HepG2 (cell line): ENCODE data around the gene BCAS3. TPM values are rescaled to one million over a fixed set of nuclear protein-coding genes. Genes with fewer than 3 reads are reported as not detected.

Source experiments
- FOXK1 ChIP-seq: sonication (generic); formaldehyde crosslinking; IDR thresholded peaks from 2 replicates; pipeline ENCODE4 v1.4.0; 2020; ENCODE audit warnings: low read depth, missing genetic modification reagents, borderline replicate concordance
- HIVEP1 ChIP-seq: sonication (generic); formaldehyde crosslinking; IDR thresholded peaks from 2 replicates; pipeline ENCODE4 v1.4.0; 2020; ENCODE audit warnings: mild to moderate bottlenecking, missing genetic modification reagents
- HOXA5 ChIP-seq: sonication (generic); formaldehyde crosslinking; IDR thresholded peaks from 2 replicates; pipeline ENCODE4 v1.4.0; 2020; ENCODE audit warnings: missing genetic modification reagents
- KDM3A ChIP-seq: IDR thresholded peaks from 2 replicates; pipeline ENCODE4 v1.6.1; 2018; ENCODE audit warnings: low read depth, missing compliant biosample characterization
- KMT2A ChIP-seq: sonication (generic); formaldehyde crosslinking; IDR thresholded peaks from 2 replicates; pipeline ENCODE4 v1.4.0; 2020; ENCODE audit warnings: missing genetic modification reagents
- SAFB2 ChIP-seq: sonication (generic); formaldehyde crosslinking; IDR thresholded peaks from 2 replicates; pipeline ENCODE4 v1.5.1; 2020; ENCODE audit warnings: missing genetic modification reagents, low read depth, mild to moderate bottlenecking, borderline replicate concordance
- SMAD9 ChIP-seq: sonication (generic); formaldehyde crosslinking; IDR thresholded peaks from 2 replicates; pipeline ENCODE4 v1.5.1; 2020; ENCODE audit warnings: mild to moderate bottlenecking, missing genetic modification reagents
- SP4 ChIP-seq: sonication (generic); formaldehyde crosslinking; IDR thresholded peaks from 2 replicates; pipeline ENCODE4 v1.8.1; 2023; ENCODE audit warnings: mild to moderate bottlenecking, missing genetic modification reagents
- TCF7 ChIP-seq: sonication (generic); IDR thresholded peaks from 2 replicates; pipeline ENCODE4 v1.6.1; 2016; ENCODE audit warnings: antibody characterized with exemption, low read depth
- YEATS2 ChIP-seq: sonication (generic); formaldehyde crosslinking; IDR thresholded peaks from 2 replicates; pipeline ENCODE4 v1.4.0; 2020; ENCODE audit warnings: missing genetic modification reagents, borderline replicate concordance
- ZC3H13 ChIP-seq: sonication (generic); formaldehyde crosslinking; IDR thresholded peaks from 2 replicates; pipeline ENCODE4 v1.8.1; 2023; ENCODE audit warnings: mild to moderate bottlenecking, missing genetic modification reagents, moderate library complexity
- ZMAT3 ChIP-seq: sonication (generic); formaldehyde crosslinking; conservative IDR thresholded peaks from 2 replicates; pipeline ENCODE4 v1.7.0; 2021; ENCODE audit warnings: missing genetic modification reagents
- ZNF766 ChIP-seq: sonication (generic); formaldehyde crosslinking; IDR thresholded peaks from 2 replicates; pipeline ENCODE4 v1.5.0; 2020; ENCODE audit warnings: missing genetic modification reagents, borderline replicate concordance
- ZNF780A ChIP-seq: sonication (generic); formaldehyde crosslinking; IDR thresholded peaks from 2 replicates; pipeline ENCODE4 v1.8.0; 2022; ENCODE audit warnings: mild to moderate bottlenecking, missing genetic modification reagents, moderate library complexity
- polyA plus RNA-seq, 8 experiments: library from polyadenylated mRNA; depleted of rRNA in 3 of 8; stranded (reverse) in 7 of 8; unstranded in 1 of 8; fragments of >200 nt; fragmentation: Illumina TruSeq in 4 of 8; extraction: Trizol in 4 of 8; gene quantifications; 2 replicates each; pipeline versions ENCODE4 v1.2.1 to v1.2.3, GENCODE V29; 2011 to 2016; ENCODE audit warnings: low read depth in 4 of 8, missing spikeins in 1 of 8, mixed read lengths in 1 of 8; ENCODE audit not compliant: insufficient read depth in 1 of 8
- total RNA-seq, 5 experiments: library from RNA; depleted of rRNA; stranded (reverse); fragments of >200 nt; fragmentation: Illumina TruSeq; extraction: Trizol; gene quantifications; 2 replicates each; pipeline ENCODE4 v1.2.3, GENCODE V29; 2016; ENCODE audit warnings: low read depth in 1 of 5
- TF ChIP-seq, protein P1 (sequence below): IDR thresholded peaks from 2 replicates; pipeline ENCODE4 v1.6.1; 2016; ENCODE audit warnings: missing genetic modification reagents, missing compliant biosample characterization
- TF ChIP-seq, protein P2 (sequence below): sonication (generic); formaldehyde crosslinking; IDR thresholded peaks from 2 replicates; pipeline ENCODE4 v1.8.0; 2022; ENCODE audit warnings: mild to moderate bottlenecking, missing genetic modification reagents; ENCODE audit not compliant: insufficient replicate concordance
- TF ChIP-seq, protein P3 (sequence below): sonication (generic); formaldehyde crosslinking; IDR thresholded peaks from 2 replicates; pipeline ENCODE4 v1.4.0; 2020; ENCODE audit warnings: mild to moderate bottlenecking, missing genetic modification reagents
- TF ChIP-seq, protein P4 (sequence below): sonication (generic); formaldehyde crosslinking; IDR thresholded peaks from 2 replicates; pipeline ENCODE4 v1.4.0; 2020; ENCODE audit warnings: missing genetic modification reagents
- TF ChIP-seq, protein P5 (sequence below): sonication (generic); formaldehyde crosslinking; conservative IDR thresholded peaks from 2 replicates; pipeline ENCODE4 v1.4.0; 2020; ENCODE audit warnings: missing genetic modification reagents
- TF ChIP-seq, protein P6 (sequence below): sonication (generic); formaldehyde crosslinking; IDR thresholded peaks from 2 replicates; pipeline ENCODE4 v1.8.0; 2022; ENCODE audit warnings: missing genetic modification reagents, low read depth, mild to moderate bottlenecking, borderline replicate concordance
- TF ChIP-seq, protein P7 (sequence below), 2 experiments: fragments of 450-650 bp in 1 of 2; sonication (generic) in 1 of 2; formaldehyde crosslinking; IDR thresholded peaks; 2 replicates each; pipeline versions ENCODE4 v1.5.0 to v1.8.0; 2020 to 2022; ENCODE audit warnings: mild to moderate bottlenecking in 1 of 2, missing genetic modification reagents in 1 of 2

Gene BCAS3
- total and polyA plus RNA-seq, 2 of the 13 experiments (the other 11 are each of a cell fraction or from before 2014, with no cell fraction given), result 10.7 to 11.2 TPM

DNA sequence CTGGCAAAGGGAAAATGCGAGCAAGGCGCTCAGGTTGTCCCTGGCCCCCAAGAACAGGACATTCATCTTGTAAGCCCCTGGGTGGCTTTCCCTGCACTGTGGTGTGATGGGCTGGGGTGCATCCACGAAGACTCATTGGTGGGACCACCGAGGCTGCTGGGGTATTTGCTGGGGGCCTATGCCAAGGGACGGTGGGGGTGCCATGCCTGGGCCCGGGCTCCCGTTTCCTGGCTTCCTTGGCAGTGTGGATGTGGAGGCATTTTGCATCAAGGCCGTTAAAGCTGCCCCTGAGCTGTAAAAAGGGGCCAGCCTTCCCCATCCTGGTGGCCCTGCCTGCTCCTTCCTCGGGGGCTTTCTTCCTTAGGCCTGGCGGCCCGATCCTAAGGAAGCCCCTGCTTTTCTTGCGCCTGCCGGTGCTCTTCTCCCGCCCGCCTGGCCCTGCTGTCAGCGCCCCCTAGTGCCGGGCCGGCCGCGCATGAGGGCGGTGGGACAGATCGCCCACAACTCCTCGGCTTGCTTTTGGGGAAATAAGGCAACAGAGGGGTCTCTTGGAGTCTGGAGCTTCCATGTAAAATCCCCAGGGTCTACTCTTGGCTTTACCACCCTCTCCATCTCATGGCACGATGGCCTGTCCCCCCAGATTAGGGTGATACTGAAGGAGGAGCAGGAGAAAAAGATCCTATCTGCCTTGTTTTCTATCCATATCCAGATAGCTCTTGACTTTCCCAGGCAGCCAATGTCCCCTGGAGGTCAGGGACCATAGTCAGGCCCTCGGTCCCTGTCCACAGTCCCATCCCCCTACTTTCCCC, 712.2 kb downstream of the BCAS3 start (continued):
- TF ChIP-seq ZNF766, result no peak
- no peak for TF ChIP-seq TCF7
- TF ChIP-seq, protein P1, sequence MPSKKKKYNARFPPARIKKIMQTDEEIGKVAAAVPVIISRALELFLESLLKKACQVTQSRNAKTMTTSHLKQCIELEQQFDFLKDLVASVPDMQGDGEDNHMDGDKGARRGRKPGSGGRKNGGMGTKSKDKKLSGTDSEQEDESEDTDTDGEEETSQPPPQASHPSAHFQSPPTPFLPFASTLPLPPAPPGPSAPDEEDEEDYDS (CRISPR knock-in tag), result no peak
- TF ChIP-seq SP4 (CRISPR knock-in tag), result peak; percentile 52; the same call in 1 of the 2 replicates
- TF ChIP-seq, protein P2, sequence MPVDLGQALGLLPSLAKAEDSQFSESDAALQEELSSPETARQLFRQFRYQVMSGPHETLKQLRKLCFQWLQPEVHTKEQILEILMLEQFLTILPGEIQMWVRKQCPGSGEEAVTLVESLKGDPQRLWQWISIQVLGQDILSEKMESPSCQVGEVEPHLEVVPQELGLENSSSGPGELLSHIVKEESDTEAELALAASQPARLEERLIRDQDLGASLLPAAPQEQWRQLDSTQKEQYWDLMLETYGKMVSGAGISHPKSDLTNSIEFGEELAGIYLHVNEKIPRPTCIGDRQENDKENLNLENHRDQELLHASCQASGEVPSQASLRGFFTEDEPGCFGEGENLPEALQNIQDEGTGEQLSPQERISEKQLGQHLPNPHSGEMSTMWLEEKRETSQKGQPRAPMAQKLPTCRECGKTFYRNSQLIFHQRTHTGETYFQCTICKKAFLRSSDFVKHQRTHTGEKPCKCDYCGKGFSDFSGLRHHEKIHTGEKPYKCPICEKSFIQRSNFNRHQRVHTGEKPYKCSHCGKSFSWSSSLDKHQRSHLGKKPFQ (CRISPR knock-in tag), result peak; percentile 39
- TF ChIP-seq KDM3A (CRISPR knock-in tag), result 0 out of 2 replicates have a peak, but pooled peaks have one; percentile 25
- peak; percentile 70; the same call in 1 of the 2 replicates for TF ChIP-seq YEATS2 (CRISPR knock-in tag)
- TF ChIP-seq, protein P3, sequence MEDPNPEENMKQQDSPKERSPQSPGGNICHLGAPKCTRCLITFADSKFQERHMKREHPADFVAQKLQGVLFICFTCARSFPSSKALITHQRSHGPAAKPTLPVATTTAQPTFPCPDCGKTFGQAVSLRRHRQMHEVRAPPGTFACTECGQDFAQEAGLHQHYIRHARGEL (CRISPR knock-in tag), result peak; percentile 72; the same call in 1 of the 2 replicates
- TF ChIP-seq SAFB2 (CRISPR knock-in tag), result peak; percentile 40; the same call in 1 of the 2 replicates
- TF ChIP-seq, protein P4, sequence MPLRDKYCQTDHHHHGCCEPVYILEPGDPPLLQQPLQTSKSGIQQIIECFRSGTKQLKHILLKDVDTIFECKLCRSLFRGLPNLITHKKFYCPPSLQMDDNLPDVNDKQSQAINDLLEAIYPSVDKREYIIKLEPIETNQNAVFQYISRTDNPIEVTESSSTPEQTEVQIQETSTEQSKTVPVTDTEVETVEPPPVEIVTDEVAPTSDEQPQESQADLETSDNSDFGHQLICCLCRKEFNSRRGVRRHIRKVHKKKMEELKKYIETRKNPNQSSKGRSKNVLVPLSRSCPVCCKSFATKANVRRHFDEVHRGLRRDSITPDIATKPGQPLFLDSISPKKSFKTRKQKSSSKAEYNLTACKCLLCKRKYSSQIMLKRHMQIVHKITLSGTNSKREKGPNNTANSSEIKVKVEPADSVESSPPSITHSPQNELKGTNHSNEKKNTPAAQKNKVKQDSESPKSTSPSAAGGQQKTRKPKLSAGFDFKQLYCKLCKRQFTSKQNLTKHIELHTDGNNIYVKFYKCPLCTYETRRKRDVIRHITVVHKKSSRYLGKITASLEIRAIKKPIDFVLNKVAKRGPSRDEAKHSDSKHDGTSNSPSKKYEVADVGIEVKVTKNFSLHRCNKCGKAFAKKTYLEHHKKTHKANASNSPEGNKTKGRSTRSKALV (CRISPR knock-in tag), result no peak; the same call in 1 of the 2 replicates
- TF ChIP-seq, protein P5, sequence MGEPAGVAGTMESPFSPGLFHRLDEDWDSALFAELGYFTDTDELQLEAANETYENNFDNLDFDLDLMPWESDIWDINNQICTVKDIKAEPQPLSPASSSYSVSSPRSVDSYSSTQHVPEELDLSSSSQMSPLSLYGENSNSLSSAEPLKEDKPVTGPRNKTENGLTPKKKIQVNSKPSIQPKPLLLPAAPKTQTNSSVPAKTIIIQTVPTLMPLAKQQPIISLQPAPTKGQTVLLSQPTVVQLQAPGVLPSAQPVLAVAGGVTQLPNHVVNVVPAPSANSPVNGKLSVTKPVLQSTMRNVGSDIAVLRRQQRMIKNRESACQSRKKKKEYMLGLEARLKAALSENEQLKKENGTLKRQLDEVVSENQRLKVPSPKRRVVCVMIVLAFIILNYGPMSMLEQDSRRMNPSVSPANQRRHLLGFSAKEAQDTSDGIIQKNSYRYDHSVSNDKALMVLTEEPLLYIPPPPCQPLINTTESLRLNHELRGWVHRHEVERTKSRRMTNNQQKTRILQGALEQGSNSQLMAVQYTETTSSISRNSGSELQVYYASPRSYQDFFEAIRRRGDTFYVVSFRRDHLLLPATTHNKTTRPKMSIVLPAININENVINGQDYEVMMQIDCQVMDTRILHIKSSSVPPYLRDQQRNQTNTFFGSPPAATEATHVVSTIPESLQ, result no peak
- no peak for TF ChIP-seq SMAD9 (CRISPR knock-in tag)
- TF ChIP-seq, protein P6, sequence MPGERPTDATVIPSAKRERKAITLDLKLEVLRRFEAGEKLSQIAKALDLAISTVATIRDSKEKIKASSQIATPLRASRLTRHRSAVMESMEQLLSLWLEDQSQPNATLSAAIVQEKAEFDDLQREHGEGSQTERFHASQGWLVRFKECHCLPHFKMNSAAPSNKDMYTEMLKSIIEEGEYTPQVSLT (CRISPR knock-in tag), result no peak
- no peak for TF ChIP-seq ZNF780A (CRISPR knock-in tag)
- TF ChIP-seq KMT2A, result no peak
- TF ChIP-seq ZMAT3 (CRISPR knock-in tag), result peak; percentile 87; the same call in 1 of the 2 replicates
- TF ChIP-seq HIVEP1 (CRISPR knock-in tag), result peak; percentile 36; the same call in 1 of the 2 replicates
- TF ChIP-seq HOXA5 (CRISPR knock-in tag), result peak; percentile 72; the same call in 1 of the 2 replicates
- TF ChIP-seq, protein P7, sequence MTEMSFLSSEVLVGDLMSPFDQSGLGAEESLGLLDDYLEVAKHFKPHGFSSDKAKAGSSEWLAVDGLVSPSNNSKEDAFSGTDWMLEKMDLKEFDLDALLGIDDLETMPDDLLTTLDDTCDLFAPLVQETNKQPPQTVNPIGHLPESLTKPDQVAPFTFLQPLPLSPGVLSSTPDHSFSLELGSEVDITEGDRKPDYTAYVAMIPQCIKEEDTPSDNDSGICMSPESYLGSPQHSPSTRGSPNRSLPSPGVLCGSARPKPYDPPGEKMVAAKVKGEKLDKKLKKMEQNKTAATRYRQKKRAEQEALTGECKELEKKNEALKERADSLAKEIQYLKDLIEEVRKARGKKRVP (CRISPR knock-in tag; IDR thresholded peaks at IDR 0.05), result no peak
- 0 out of 2 replicates have a peak, but pooled peaks have one; percentile 14 for TF ChIP-seq ZC3H13 (CRISPR knock-in tag)
- TF ChIP-seq FOXK1 (CRISPR knock-in tag), result 0 out of 2 replicates have a peak, but pooled peaks have one; percentile 1
